Measurements from ENCODE around the gene RAD18. TPM values are rescaled to one million over a fixed set of nuclear protein-coding genes. Genes with fewer than 3 reads are reported as not detected.

Gene RAD18, protein sequence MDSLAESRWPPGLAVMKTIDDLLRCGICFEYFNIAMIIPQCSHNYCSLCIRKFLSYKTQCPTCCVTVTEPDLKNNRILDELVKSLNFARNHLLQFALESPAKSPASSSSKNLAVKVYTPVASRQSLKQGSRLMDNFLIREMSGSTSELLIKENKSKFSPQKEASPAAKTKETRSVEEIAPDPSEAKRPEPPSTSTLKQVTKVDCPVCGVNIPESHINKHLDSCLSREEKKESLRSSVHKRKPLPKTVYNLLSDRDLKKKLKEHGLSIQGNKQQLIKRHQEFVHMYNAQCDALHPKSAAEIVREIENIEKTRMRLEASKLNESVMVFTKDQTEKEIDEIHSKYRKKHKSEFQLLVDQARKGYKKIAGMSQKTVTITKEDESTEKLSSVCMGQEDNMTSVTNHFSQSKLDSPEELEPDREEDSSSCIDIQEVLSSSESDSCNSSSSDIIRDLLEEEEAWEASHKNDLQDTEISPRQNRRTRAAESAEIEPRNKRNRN
- polyA plus RNA-seq (2011; rRNA removed), result 6.7 and 10.7 TPM in 2 replicates
- 6.4 and 9.8 TPM in 2 replicates for polyA minus RNA-seq (2011; rRNA and poly(A)+ RNA removed)

DNA sequence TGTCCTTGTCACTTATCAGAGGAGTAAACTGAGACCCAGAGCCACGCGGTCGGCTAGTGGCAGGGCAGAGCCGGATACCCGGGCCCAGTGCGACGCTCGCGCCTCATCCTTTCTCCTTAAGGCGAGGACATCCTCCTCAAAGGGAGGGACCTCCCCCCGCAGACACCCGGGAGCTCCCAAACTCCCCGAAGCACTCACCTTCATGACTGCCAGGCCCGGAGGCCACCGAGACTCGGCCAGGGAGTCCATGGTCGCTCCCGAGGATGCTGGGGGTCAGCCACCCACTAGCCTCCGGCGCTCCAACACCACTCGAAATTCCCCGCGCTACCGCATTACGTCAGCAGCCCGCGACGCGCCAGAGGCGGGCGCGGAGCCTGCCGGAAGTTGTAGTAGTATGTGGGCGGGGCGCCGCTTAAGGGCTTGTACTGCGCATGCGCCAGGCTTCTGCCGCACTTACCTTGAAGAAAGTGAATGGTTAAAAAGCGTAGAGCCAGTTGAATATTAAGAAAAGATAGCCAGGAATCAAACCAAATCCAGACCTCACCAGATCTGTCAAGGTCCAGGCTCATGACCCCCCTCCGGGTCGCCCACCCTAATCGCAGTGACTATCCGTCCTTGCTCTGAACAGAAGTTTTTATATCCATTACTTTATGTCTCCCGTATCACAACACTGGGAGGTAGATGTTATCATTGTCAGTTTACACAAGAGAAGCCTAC, at the start of gene RAD18:
TSS of gene RAD18 (minus strand) at position 336 of the 717 bp plus-strand sequence. CDS start at position 249, 87 bp downstream.
- Histone ChIP-seq H3K27ac (ENCODE audit: low read depth, low read length) (peak within 1 kb of the TSS; percentile 55), H3K9me3 (ENCODE audit: control insufficient read depth, insufficient read depth, low read length) (no peaks in the 10 kb centered on the region; the same call in 1 of the 2 replicates), H3K4me3 (ENCODE audit: low read depth, low read length) (peak within 1 kb of the TSS; percentile 87), H3K27me3 (ENCODE audit: control insufficient read depth, insufficient read depth, low read length) (no peaks in the 10 kb centered on the region)
- TF ChIP-seq, protein P1, sequence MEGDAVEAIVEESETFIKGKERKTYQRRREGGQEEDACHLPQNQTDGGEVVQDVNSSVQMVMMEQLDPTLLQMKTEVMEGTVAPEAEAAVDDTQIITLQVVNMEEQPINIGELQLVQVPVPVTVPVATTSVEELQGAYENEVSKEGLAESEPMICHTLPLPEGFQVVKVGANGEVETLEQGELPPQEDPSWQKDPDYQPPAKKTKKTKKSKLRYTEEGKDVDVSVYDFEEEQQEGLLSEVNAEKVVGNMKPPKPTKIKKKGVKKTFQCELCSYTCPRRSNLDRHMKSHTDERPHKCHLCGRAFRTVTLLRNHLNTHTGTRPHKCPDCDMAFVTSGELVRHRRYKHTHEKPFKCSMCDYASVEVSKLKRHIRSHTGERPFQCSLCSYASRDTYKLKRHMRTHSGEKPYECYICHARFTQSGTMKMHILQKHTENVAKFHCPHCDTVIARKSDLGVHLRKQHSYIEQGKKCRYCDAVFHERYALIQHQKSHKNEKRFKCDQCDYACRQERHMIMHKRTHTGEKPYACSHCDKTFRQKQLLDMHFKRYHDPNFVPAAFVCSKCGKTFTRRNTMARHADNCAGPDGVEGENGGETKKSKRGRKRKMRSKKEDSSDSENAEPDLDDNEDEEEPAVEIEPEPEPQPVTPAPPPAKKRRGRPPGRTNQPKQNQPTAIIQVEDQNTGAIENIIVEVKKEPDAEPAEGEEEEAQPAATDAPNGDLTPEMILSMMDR (IDR thresholded peaks at IDR 0.05; ENCODE audit: low read depth, low read length), result no peak
- ChIA-PET POLR2A (no interaction called here), CTCF (interaction anchor here (0.5 to 4.8 kb wide), 3 partner anchors 194 to 1234 kb away, joined by 3 to 43 read pairs (median 9); partner anchors contain the start of gene OXTR)
- peak; percentile 79 for DNase-seq (ENCODE audit: low read depth, low spot score)

DNA sequence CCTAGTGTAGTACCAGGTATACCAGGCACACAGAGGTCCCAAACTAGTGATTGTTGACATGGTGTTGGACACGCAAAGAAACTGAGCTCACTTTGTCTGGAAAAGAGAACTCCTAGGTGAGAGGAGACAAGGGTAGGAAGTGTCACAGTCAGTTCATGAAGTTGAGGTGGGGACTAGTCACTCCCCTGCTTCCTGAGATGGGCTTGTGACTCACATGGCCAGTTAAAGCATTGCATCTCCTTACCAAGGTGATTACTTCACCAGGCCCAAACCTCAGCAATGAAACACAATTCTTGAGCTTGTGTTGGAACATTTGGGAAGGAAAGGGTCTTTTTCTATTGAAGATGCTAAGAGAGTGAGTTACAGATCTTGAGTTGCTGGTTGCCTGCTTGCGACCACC, 49.2 kb upstream of the RAD18 start:
- TF ChIP-seq, protein P1 (IDR thresholded peaks at IDR 0.05; ENCODE audit: low read depth, low read length), result no peak
- no peaks in the 10 kb centered on the region for H3K9me3 ChIP-seq (ENCODE audit: control insufficient read depth, insufficient read depth, low read length)
- ChIA-PET CTCF (interaction anchor here (0.7 to 1.0 kb wide), 3 partner anchors 37 to 290 kb away, joined by 3 to 4 read pairs (median 3); no protein-coding TSS in a partner anchor), POLR2A (no interaction called here)
- peaks cover 4% of the 10 kb centered on the region for H3K27me3 ChIP-seq (ENCODE audit: control insufficient read depth, insufficient read depth, low read length)
- no peak overlapping the region for H3K4me3 ChIP-seq (ENCODE audit: low read depth, low read length)
- no peak for DNase-seq (ENCODE audit: low read depth, low spot score)
- no peak overlapping the region for H3K27ac ChIP-seq (ENCODE audit: low read depth, low read length)

DNA sequence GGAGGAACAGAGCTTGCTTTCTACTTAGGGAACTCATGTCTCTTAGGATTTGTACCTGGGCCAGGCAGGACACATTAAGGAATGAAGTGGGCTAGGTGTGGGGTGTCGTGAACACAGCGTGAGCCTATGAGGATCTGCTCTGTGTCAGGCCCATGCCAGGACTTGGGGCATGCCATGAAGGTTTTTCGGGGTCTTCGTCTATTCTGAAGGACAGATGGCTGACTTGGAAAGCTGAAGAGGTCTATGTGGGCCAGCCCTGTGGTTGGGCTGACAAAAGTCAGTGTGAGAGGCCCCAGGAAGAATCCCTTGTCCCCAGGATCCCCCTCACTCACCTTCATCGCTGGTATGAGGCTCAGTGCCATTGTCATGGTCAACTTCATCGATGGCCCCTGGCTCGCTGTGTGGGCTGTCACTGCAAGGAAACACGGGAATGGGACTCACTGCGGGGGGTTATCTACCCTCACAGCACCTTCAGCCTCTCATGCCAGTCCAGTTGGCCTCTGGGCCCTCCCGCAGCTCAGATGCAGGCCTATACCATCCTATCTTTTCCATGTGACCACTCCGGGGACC, 46.8 kb upstream of the RAD18 start:
- peaks cover 4% of the 10 kb centered on the region for H3K27me3 ChIP-seq (ENCODE audit: control insufficient read depth, insufficient read depth, low read length)
- H3K9me3 ChIP-seq (ENCODE audit: control insufficient read depth, insufficient read depth, low read length), result no peaks in the 10 kb centered on the region
- TF ChIP-seq, protein P1 (IDR thresholded peaks at IDR 0.05; ENCODE audit: low read depth, low read length), result no peak
- DNase-seq (ENCODE audit: low read depth, low spot score), result no peak
- CTCF ChIA-PET, result no interaction called here
- POLR2A ChIA-PET, result no interaction called here
- H3K4me3 ChIP-seq (ENCODE audit: low read depth, low read length), result no peak overlapping the region
- H3K27ac ChIP-seq (ENCODE audit: low read depth, low read length), result no peak overlapping the region

DNA sequence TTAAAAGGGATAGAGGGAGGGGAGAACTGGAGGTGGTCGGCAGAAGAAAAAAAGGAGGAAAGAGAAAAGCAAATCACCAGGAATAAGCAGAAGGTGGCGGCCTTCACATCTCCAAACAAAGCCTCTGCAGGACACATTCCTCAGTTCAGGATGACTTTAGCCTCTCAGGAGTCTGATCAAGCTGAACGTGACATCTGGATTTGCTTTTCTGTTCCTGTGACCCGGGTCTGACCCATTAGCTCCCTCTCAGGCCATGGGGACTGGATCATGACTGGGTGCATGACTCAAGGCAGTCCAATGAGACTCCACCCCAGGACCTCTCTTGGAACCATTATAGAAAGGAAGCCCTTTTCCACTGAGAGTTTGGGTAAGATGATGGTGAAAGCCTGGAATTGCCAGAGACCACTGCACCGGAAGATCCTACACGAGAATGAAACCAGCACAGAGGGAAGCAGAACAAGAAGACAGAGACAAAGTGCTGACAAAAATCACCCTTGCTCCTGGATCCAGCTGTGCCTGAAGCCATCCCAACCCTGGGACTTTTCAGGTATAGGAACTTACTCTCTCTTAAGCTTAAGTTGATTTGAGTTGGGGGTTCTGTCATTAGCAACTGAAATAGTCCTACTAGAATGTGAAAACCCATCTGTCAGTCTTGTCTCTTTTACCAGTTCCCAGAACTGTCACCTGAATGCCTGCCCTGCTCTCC, 45.4 kb upstream of the RAD18 start:
- DNase-seq (ENCODE audit: low read depth, low spot score), result no peak
- Histone ChIP-seq H3K27ac (ENCODE audit: low read depth, low read length) (no peak overlapping the region), H3K9me3 (ENCODE audit: control insufficient read depth, insufficient read depth, low read length) (no peaks in the 10 kb centered on the region), H3K4me3 (ENCODE audit: low read depth, low read length) (no peak overlapping the region), H3K27me3 (ENCODE audit: control insufficient read depth, insufficient read depth, low read length) (peaks cover 4% of the 10 kb centered on the region)
- CTCF ChIA-PET, result no interaction called here
- TF ChIP-seq, protein P1 (IDR thresholded peaks at IDR 0.05; ENCODE audit: low read depth, low read length), result no peak
- POLR2A ChIA-PET, result no interaction called here
